H1 (cell line): ENCODE results near the gene FGFRL1. TPM values are rescaled to one million over a fixed set of nuclear protein-coding genes. Genes with fewer than 3 reads are reported as not detected.

Experiments used
- CTCF ChIA-PET: fragments of 300-600 bp; sonication (Branson Sonifier 250); formaldehyde crosslinking; loops from one replicate; lab custom pipeline; 2021; ENCODE audit not compliant: partially characterized antibody; lab: Charles Lee
- POLR2A ChIA-PET: fragments of 300-600 bp; sonication (Branson Sonifier 250); formaldehyde crosslinking; loops from one replicate; lab custom pipeline; 2021; ENCODE audit warnings: inconsistent platforms; ENCODE audit not compliant: partially characterized antibody; lab: Charles Lee
- DNase-seq, 2 experiments: peaks; one replicate each; pipeline versions ENCODE4 v3.0.0 to v3.0.0-alpha.2; 2010 to 2022; ENCODE audit warnings: low spot score in 2 of 2, low read depth in 1 of 2, mixed read lengths in 1 of 2
- FAIRE-seq: peaks from 2 replicates; lab custom pipeline; 2011; peaks lifted over from hg19 to GRCh38; lab: Jason Lieb, UNC
- H2AFZ ChIP-seq: 2 replicates; pipeline ENCODE4 v1.8.1; 2012; ENCODE audit warnings: low read length, inconsistent platforms
- H2AK5ac ChIP-seq: 2 replicates; pipeline ENCODE4 v1.6.1; 2013; ENCODE audit warnings: low read depth, low read length
- H2BK120ac ChIP-seq: replicated peaks from 2 replicates; pipeline ENCODE3; 2013; ENCODE audit warnings: low read depth, low read length, inconsistent platforms
- H2BK12ac ChIP-seq: 2 replicates; pipeline ENCODE4 v1.6.1; 2013; ENCODE audit warnings: low read depth, low read length
- H2BK15ac ChIP-seq: 2 replicates; pipeline ENCODE4 v1.6.1; 2013; ENCODE audit warnings: low read length
- H2BK20ac ChIP-seq: 2 replicates; pipeline ENCODE4 v1.6.1; 2013; ENCODE audit warnings: low read length
- H2BK5ac ChIP-seq: 2 replicates; pipeline ENCODE4 v1.6.1; 2013; ENCODE audit warnings: low read depth, low read length
- H3K14ac ChIP-seq: 2 replicates; pipeline ENCODE4 v1.6.1; 2013; ENCODE audit warnings: inconsistent platforms; ENCODE audit not compliant: insufficient read length
- H3K18ac ChIP-seq: 2 replicates; pipeline ENCODE4 v1.6.1; 2013; ENCODE audit warnings: low read length; ENCODE audit errors: extremely low read depth
- H3K23ac ChIP-seq: 2 replicates; pipeline ENCODE4 v1.6.1; 2013; ENCODE audit warnings: inconsistent platforms; ENCODE audit not compliant: insufficient read length
- H3K23me2 ChIP-seq: 2 replicates; pipeline ENCODE4 v1.6.1; 2013; ENCODE audit warnings: low read depth, low read length
- H3K27ac ChIP-seq: 2 replicates; pipeline ENCODE4 v1.6.1; 2011; ENCODE audit warnings: low read depth, low read length, inconsistent platforms
- H3K27me3 ChIP-seq, 4 experiments: replicated peaks in 1 of 4; 1 replicate in 1 of 4; 2 replicates in 3 of 4; pipeline versions ENCODE4 v1.6.1 to v1.8.1; 2011 to 2013; ENCODE audit warnings: low read length in 3 of 4, mild to moderate bottlenecking in 3 of 4, inconsistent platforms in 2 of 4, mixed read lengths in 2 of 4, moderate library complexity in 1 of 4; ENCODE audit not compliant: control insufficient read depth in 3 of 4, insufficient read depth in 3 of 4; ENCODE audit errors: extremely low read depth in 1 of 4
- H3K36me3 ChIP-seq, 4 experiments: 2 replicates each; pipeline versions ENCODE4 v1.6.1 to v1.8.1; 2011 to 2013; ENCODE audit warnings: mild to moderate bottlenecking in 4 of 4, low read length in 3 of 4, moderate library complexity in 2 of 4, control low read depth in 1 of 4, inconsistent platforms in 1 of 4; ENCODE audit not compliant: insufficient read depth in 4 of 4, control insufficient read depth in 2 of 4
- H3K4ac ChIP-seq: replicated peaks from 2 replicates; pipeline ENCODE3; 2013; ENCODE audit warnings: low read length, low read depth, mixed read lengths, inconsistent platforms; ENCODE audit not compliant: insufficient read length
- H3K4me1 ChIP-seq, 4 experiments: replicated peaks in 1 of 4; 1 replicate in 1 of 4; 2 replicates in 3 of 4; pipeline versions ENCODE4 v1.6.1 to v1.8.1; 2011 to 2013; ENCODE audit warnings: low read length in 3 of 4, inconsistent platforms in 2 of 4, mixed read lengths in 1 of 4; ENCODE audit not compliant: insufficient read depth in 4 of 4, control insufficient read depth in 3 of 4
- H3K4me2 ChIP-seq, 2 experiments: 2 replicates each; pipeline versions ENCODE4 v1.6.1 to v1.8.1; 2011 to 2013; ENCODE audit warnings: low read depth in 2 of 2, low read length in 2 of 2, control low read depth in 1 of 2, inconsistent platforms in 1 of 2, mild to moderate bottlenecking in 1 of 2; ENCODE audit not compliant: insufficient read depth in 1 of 2
- H3K4me3 ChIP-seq, 4 experiments: fragments of 200-600, 300-600 bp in 1 of 4; sonication (generic), shearing (Covaris generic), sonication (Bioruptor Twin) in 1 of 4; 2 replicates each; pipeline versions ENCODE4 v1.5.1 to v1.8.1; 2011 to 2016; ENCODE audit warnings: low read length in 4 of 4, low read depth in 3 of 4, control low read depth in 2 of 4, inconsistent platforms in 2 of 4, mild to moderate bottlenecking in 2 of 4, mixed read lengths in 1 of 4, moderate library complexity in 1 of 4; ENCODE audit not compliant: insufficient read depth in 2 of 4; ENCODE audit errors: extremely low read depth in 1 of 4
- H3K56ac ChIP-seq: replicated peaks from 2 replicates; pipeline ENCODE3; 2013; ENCODE audit warnings: low read depth, mild to moderate bottlenecking, mixed read lengths, low read length, inconsistent platforms; ENCODE audit not compliant: insufficient read length
- H3K79me1 ChIP-seq: 2 replicates; pipeline ENCODE4 v1.6.1; 2013; ENCODE audit warnings: low read depth, low read length, control low read depth
- H3K79me2 ChIP-seq, 2 experiments: 2 replicates each; pipeline versions ENCODE4 v1.6.1 to v1.8.1; 2012 to 2013; ENCODE audit warnings: low read length in 2 of 2, mild to moderate bottlenecking in 2 of 2, inconsistent platforms in 1 of 2; ENCODE audit not compliant: insufficient read depth in 2 of 2, control insufficient read depth in 1 of 2
- H3K9ac ChIP-seq, 4 experiments: replicated peaks in 1 of 4; 1 replicate in 1 of 4; 2 replicates in 3 of 4; pipeline versions ENCODE4 v1.6.1 to v1.8.1; 2011 to 2013; ENCODE audit warnings: low read depth in 3 of 4, low read length in 3 of 4, control low read depth in 2 of 4, mild to moderate bottlenecking in 2 of 4, moderate library complexity in 2 of 4, inconsistent platforms in 1 of 4; ENCODE audit errors: extremely low read depth in 1 of 4
- H3K9me3 ChIP-seq, 2 experiments: 2 replicates each; pipeline versions ENCODE4 v1.6.1 to v1.8.1; 2012 to 2013; ENCODE audit warnings: mild to moderate bottlenecking in 2 of 2, moderate library complexity in 2 of 2, control low read depth in 1 of 2, inconsistent platforms in 1 of 2, low read depth in 1 of 2, low read length in 1 of 2, mixed read lengths in 1 of 2; ENCODE audit not compliant: insufficient read depth in 2 of 2
- H4K20me1 ChIP-seq, 2 experiments: replicated peaks in 1 of 2; 2 replicates each; pipeline versions ENCODE3 to v1.8.1; 2011 to 2013; ENCODE audit warnings: inconsistent platforms in 2 of 2, low read length in 2 of 2, mild to moderate bottlenecking in 1 of 2; ENCODE audit not compliant: insufficient read depth in 2 of 2, control insufficient read depth in 1 of 2
- H4K5ac ChIP-seq: 2 replicates; pipeline ENCODE4 v1.6.1; 2013; ENCODE audit warnings: low read length, low read depth, mixed read lengths, inconsistent platforms; ENCODE audit not compliant: insufficient read length
- H4K8ac ChIP-seq: 2 replicates; pipeline ENCODE4 v1.8.0; 2013; ENCODE audit warnings: mild to moderate bottlenecking, moderate library complexity, low read length, inconsistent platforms; ENCODE audit not compliant: insufficient read depth; ENCODE audit errors: extremely low read depth
- H4K91ac ChIP-seq: replicated peaks from 2 replicates; pipeline ENCODE3; 2013; ENCODE audit warnings: low read length, mixed read lengths, inconsistent platforms; ENCODE audit not compliant: insufficient read length
- CEBPB ChIP-seq: IDR thresholded peaks from 2 replicates; pipeline ENCODE4 v1.6.1; 2012; ENCODE audit warnings: low read depth, low read length
- EP300 ChIP-seq, 2 experiments: IDR thresholded peaks; 1 replicate in 1 of 2; 2 replicates in 1 of 2; pipeline ENCODE4 v1.6.1; 2011 to 2012; ENCODE audit warnings: low read depth in 2 of 2, low read length in 2 of 2, mild to moderate bottlenecking in 2 of 2, borderline replicate concordance in 1 of 2, inconsistent platforms in 1 of 2, moderate library complexity in 1 of 2
- JUND ChIP-seq: IDR thresholded peaks from 2 replicates; pipeline ENCODE4 v1.6.1; 2011; ENCODE audit warnings: mild to moderate bottlenecking, improper control_type of control experiment, low read length
- KDM5A ChIP-seq: fragments of 200-600 bp; IDR thresholded peaks from 2 replicates; pipeline ENCODE4 v1.7.1; 2012; ENCODE audit warnings: mild to moderate bottlenecking, low read length, inconsistent platforms, mixed read lengths
- PHF8 ChIP-seq: fragments of 200-600 bp; sonication (generic); conservative IDR thresholded peaks from 2 replicates; pipeline ENCODE4 v1.7.1; 2012; ENCODE audit warnings: low read depth, mild to moderate bottlenecking, inconsistent platforms, low read length, moderate library complexity
- RXRA ChIP-seq: IDR thresholded peaks from 2 replicates; pipeline ENCODE4 v1.6.1; 2011; ENCODE audit warnings: low read depth, mild to moderate bottlenecking, low read length, moderate library complexity; ENCODE audit not compliant: insufficient read depth
- TAF1 ChIP-seq: IDR thresholded peaks from 2 replicates; pipeline ENCODE4 v1.6.1; 2011; ENCODE audit warnings: mild to moderate bottlenecking, low read depth, low read length
- TAF7 ChIP-seq: optimal IDR thresholded peaks from 2 replicates; pipeline ENCODE3; 2011; ENCODE audit warnings: low read depth, mild to moderate bottlenecking, inconsistent platforms, low read length, moderate library complexity, borderline replicate concordance
- WGBS, 2 experiments: shearing (Covaris generic) in 1 of 2; methylation state at CpG; one replicate each; pipeline versions ENCODE4 v1.1.6 to v1.1.7; 2013 to 2015; ENCODE audit warnings: low lambda C conversion rate in 2 of 2, mixed read lengths in 2 of 2, inconsistent platforms in 1 of 2, low coverage in 1 of 2, missing lambda C conversion rate in 1 of 2; ENCODE audit not compliant: insufficient replicate concordance in 2 of 2, insufficient coverage in 1 of 2, insufficient read length in 1 of 2; ENCODE audit errors: extremely low coverage in 1 of 2, missing lambda C conversion rate in 1 of 2; 5-methylcytosine and 5-hydroxymethylcytosine counted together
- polyA plus RNA-seq, 7 experiments: library from polyadenylated mRNA; depleted of rRNA in 3 of 7; stranded (reverse) in 5 of 7; unstranded in 2 of 7; fragments of >200 nt in 5 of 7; fragments of 200-250 nt in 2 of 7; gene quantifications; 1 replicate in 5 of 7; 2 replicates in 1 of 7; 4 replicates in 1 of 7; pipeline versions ENCODE4 v1.2.1 to v1.2.3, GENCODE V29; 2011 to 2013; ENCODE audit warnings: missing spikeins in 2 of 7, mixed read lengths in 2 of 7
- total RNA-seq: library from RNA; stranded (reverse); fragmentation: NEBNext Ultra II Directional; extraction: Animal tissue kit (Norgen Biotek cat#: 25700); gene quantifications from 2 replicates; pipeline ENCODE4 v1.2.1, GENCODE V29; 2021

FGFRL1 gene
- total and polyA plus RNA-seq, 2 of the 8 experiments (the other 6 are each of a cell fraction or from before 2014, with no cell fraction given) = 18.9 to 34.6 TPM

- ChIA-PET CTCF (interaction anchor here (0.8 to 2.0 kb wide), 6 partner anchors 8 to 295 kb away, joined by 3 to 5 read pairs (median 3); partner anchors contain the start of gene IDUA), POLR2A (no interaction called here)
- FAIRE-seq (no peak), DNase-seq (no peak)
- Histone ChIP-seq H3K27me3 (peaks cover 0 to 6% (median 2%) of the 10 kb centered on the region in 4 experiments; a peak in 2 of 7 replicates), H3K9me3 (peaks cover 5 to 11% of the 10 kb centered on the region in 2 experiments; a peak in 1 of 4 replicates), H2BK15ac (peak overlapping the region; percentile 46; the same call in 1 of the 2 replicates), H4K8ac (peak overlapping the region; percentile 29; the same call in 1 of the 2 replicates), H2AFZ (no peak overlapping the region), H4K20me1 (no peaks in the 10 kb centered on the region), H2BK20ac (no peak overlapping the region), H2BK120ac (no peak overlapping the region), H3K4me1 (peaks cover 0 to 6% (median 0%) of the 10 kb centered on the region in 4 experiments; a peak in 1 of 7 replicates), H3K18ac (no peak overlapping the region), H3K36me3 (no peaks in the 10 kb centered on the region), H3K79me2 (no peaks in the 10 kb centered on the region), H3K23ac (no peak overlapping the region), H3K14ac (no peak overlapping the region), H3K79me1 (no peaks in the 10 kb centered on the region), H3K56ac (no peak overlapping the region), H3K4me2 (no peak overlapping the region), H3K4ac (no peak overlapping the region), H4K91ac (peak overlapping the region; percentile 42), H4K5ac (no peak overlapping the region), H3K9ac (no peak overlapping the region; a peak in 1 of 7 replicates), H2BK12ac (peak overlapping the region; percentile 75; the same call in 1 of the 2 replicates), H3K27ac (no peak overlapping the region), H2AK5ac (no peak overlapping the region), H2BK5ac (no peak overlapping the region), H3K4me3 (no peak overlapping the region), H3K23me2 (no peaks in the 10 kb centered on the region)
- 75% methylated on average over 20 of the region's 20 CpGs; no CpG with 5 or more reads in 1 of the 2 experiments for WGBS, 2 experiments
- TF ChIP-seq TAF7 (no peak), CEBPB (no peak), PHF8 (no peak), KDM5A (no peak), JUND (no peak), EP300 (IDR thresholded peaks at IDR 0.05; ENCODE audit: borderline replicate concordance in 1 of 2, low read depth in 2 of 2, low read length in 2 of 2) (no peak), TAF1 (no peak), RXRA (no peak)
Measured at GRCh38 chr4:978957-979701, 32.3 kb upstream of the FGFRL1 start.
